ENCODE measurements around the gene CEP43. TPM values are rescaled to one million over a fixed set of nuclear protein-coding genes. Genes with fewer than 3 reads are reported as not detected.

CEP43 gene
- total RNA-seq, 4 donors from 2014 or later, result 13.0 to 18.6 (median 13.3) TPM

- Histone ChIP-seq H3K36me3 (no peaks in the 10 kb centered on the region), H3K27me3 (no peaks in the 10 kb centered on the region), H3K4me1 (peaks cover 0 to 33% (median 16%) of the 10 kb centered on the region in 3 donors), H3K9me3 (no peaks in the 10 kb centered on the region), H3K4me3 (peak overlapping the region; percentile 90 to 99 (median 96)), H3K27ac (peak overlapping the region; percentile 71 to 86 (median 82))
- intact Hi-C loops (cut with DNase I), result loop anchor here (10.0 kb wide), 1 partner anchor 224 kb away; no protein-coding TSS in a partner anchor
- TF ChIP-seq POLR2A (IDR thresholded peaks at IDR 0.05), result no peak
- peak in 1 of 6 experiments; percentile 12 for TF ChIP-seq CTCF (IDR thresholded peaks at IDR 0.05)
- 0% methylated on average over 13 of the region's 96 CpGs; no CpG with 5 or more reads in 1 of the 2 donors for WGBS, 2 donors
- DNase-seq, result no peak
Measured at GRCh38 chr6:166998256-166999144, 697 bp upstream of the CEP43 start.

GRCh38 chr6:166999884-167000253 is 672 bp downstream of the CEP43 start:
- 2 to 6% methylated on average over 5 to 10 of the region's 10 CpGs for WGBS, 2 donors
- intact Hi-C loops (cut with DNase I), result loop anchor here (10.0 kb wide), 1 partner anchor 225 kb away; no protein-coding TSS in a partner anchor

GRCh38 chr6:167000759-167001158 is 1.6 kb downstream of the CEP43 start:
- intact Hi-C loops (cut with DNase I), result no loop called here
- Histone ChIP-seq H3K27me3 (no peaks in the 10 kb centered on the region), H3K27ac (no peak overlapping the region), H3K36me3 (peaks cover 0 to 14% (median 0%) of the 10 kb centered on the region in 3 donors), H3K4me3 (no peak overlapping the region), H3K4me1 (peaks cover 0 to 36% (median 16%) of the 10 kb centered on the region in 3 donors), H3K9me3 (no peaks in the 10 kb centered on the region)
- no peak for TF ChIP-seq CTCF (IDR thresholded peaks at IDR 0.05)
- TF ChIP-seq POLR2A (IDR thresholded peaks at IDR 0.05), result no peak
- no peak for DNase-seq
- WGBS, 2 donors, result 76 to 89% methylated on average over 2 of the region's 2 CpGs

More at GRCh38 chr6:166999884-167000253, 672 bp downstream of the CEP43 start:
- Histone ChIP-seq H3K36me3 (peaks cover 0 to 8% (median 0%) of the 10 kb centered on the region in 3 donors), H3K27ac (peak overlapping the region; percentile 71 to 86 (median 82)), H3K4me3 (peak overlapping the region; percentile 90 to 99 (median 96)), H3K9me3 (no peaks in the 10 kb centered on the region), H3K27me3 (no peaks in the 10 kb centered on the region), H3K4me1 (peaks cover 0 to 33% (median 16%) of the 10 kb centered on the region in 3 donors)
- no peak for DNase-seq
- TF ChIP-seq POLR2A (IDR thresholded peaks at IDR 0.05), result no peak
- no peak for TF ChIP-seq CTCF (IDR thresholded peaks at IDR 0.05)

GRCh38 chr6:167005350-167006159 is 6.4 kb downstream of the CEP43 start:
- peaks cover 0 to 14% (median 5%) of the 10 kb centered on the region in 3 donors for H3K4me1 ChIP-seq
- no peaks in the 10 kb centered on the region for H3K27me3 ChIP-seq
- H3K9me3 ChIP-seq, result no peaks in the 10 kb centered on the region
- no peak for DNase-seq
- no peak overlapping the region for H3K4me3 ChIP-seq
- TF ChIP-seq CTCF (IDR thresholded peaks at IDR 0.05) (no peak), POLR2A (IDR thresholded peaks at IDR 0.05) (no peak)
- H3K27ac ChIP-seq, result no peak overlapping the region
- intact Hi-C loops (cut with DNase I), result no loop called here
- peaks cover 0 to 49% (median 0%) of the 10 kb centered on the region in 3 donors for H3K36me3 ChIP-seq
- WGBS, 2 donors, result 71 to 77% methylated on average over 12 of the region's 12 CpGs

All from esophagus squamous epithelium (tissue), 5 donors.